NCI-H128 (cell line): ENCODE data around the gene PLXNA4.

Source experiments
- DNase-seq: peaks from one replicate; lab custom pipeline; 2025; ENCODE audit not compliant: unreplicated experiment; lab: John Stamatoyannopoulos, UW

Gene PLXNA4

GRCh38 chr7:132564849-132565248 is 11.4 kb downstream of the PLXNA4 start:
- no peak for DNase-seq

GRCh38 chr7:132564090-132564489 is 12.2 kb downstream of the PLXNA4 start:
- no peak for DNase-seq

GRCh38 chr7:132562690-132563089 is 13.6 kb downstream of the PLXNA4 start:
- DNase-seq = no peak

GRCh38 chr7:132561763-132562162 is 14.5 kb downstream of the PLXNA4 start:
- DNase-seq = no peak

GRCh38 chr7:132560825-132561529 is 15.3 kb downstream of the PLXNA4 start:
- DNase-seq = no peak

- no peak for DNase-seq
Observed at GRCh38 chr7:132560105-132560504, 16.2 kb downstream of the PLXNA4 start.

- DNase-seq = no peak
Observed at GRCh38 chr7:132558815-132559214, 17.5 kb downstream of the PLXNA4 start.

- DNase-seq = no peak
Observed at GRCh38 chr7:132557489-132558044, 18.7 kb downstream of the PLXNA4 start.

- no peak for DNase-seq
Observed at GRCh38 chr7:132554446-132554845, 21.8 kb downstream of the PLXNA4 start.

- DNase-seq = no peak
Observed at GRCh38 chr7:132553031-132553430, 23.2 kb downstream of the PLXNA4 start.

GRCh38 chr7:132551886-132552285 is 24.4 kb downstream of the PLXNA4 start:
- no peak for DNase-seq

GRCh38 chr7:132551439-132551838 is 24.8 kb downstream of the PLXNA4 start:
- no peak for DNase-seq

- no peak for DNase-seq
Observed at GRCh38 chr7:132548489-132549078, 27.7 kb downstream of the PLXNA4 start.

- DNase-seq = no peak
Observed at GRCh38 chr7:132547821-132548220, 28.4 kb downstream of the PLXNA4 start.

GRCh38 chr7:132546366-132547127 is 29.7 kb downstream of the PLXNA4 start:
- DNase-seq = no peak

GRCh38 chr7:132545756-132546155 is 30.5 kb downstream of the PLXNA4 start:
- DNase-seq = no peak

GRCh38 chr7:132544999-132545398 is 31.3 kb downstream of the PLXNA4 start:
- no peak for DNase-seq

GRCh38 chr7:132544025-132544424 is 32.2 kb downstream of the PLXNA4 start:
- DNase-seq = no peak

GRCh38 chr7:132542895-132543294 is 33.4 kb downstream of the PLXNA4 start:
- DNase-seq = no peak

GRCh38 chr7:132541656-132542055 is 34.6 kb downstream of the PLXNA4 start:
- no peak for DNase-seq

- no peak for DNase-seq
Observed at GRCh38 chr7:132537456-132538145, 38.7 kb downstream of the PLXNA4 start.
